ENCODE data around the gene CDS1. TPM values are rescaled to one million over a fixed set of nuclear protein-coding genes. Genes with fewer than 3 reads are reported as not detected.

CDS1 gene
- total and polyA plus RNA-seq, 2 of the 8 experiments (the other 6 are each of a cell fraction or from before 2014, with no cell fraction given) = 8.7 to 13.9 TPM

GRCh38 chr4:84691170-84691691, 108.3 kb downstream of the CDS1 start (continued):
- TF ChIP-seq CHD7 (IDR thresholded peaks at IDR 0.05; ENCODE audit: insufficient replicate concordance, low read length) (no peak), SUZ12 (IDR thresholded peaks at IDR 0.05; ENCODE audit: low read length) (no peak), TBP (IDR thresholded peaks at IDR 0.05; ENCODE audit: low read depth, low read length) (no peak), SP4 (IDR thresholded peaks at IDR 0.05; ENCODE audit: low read length) (no peak), MAFK (IDR thresholded peaks at IDR 0.05; ENCODE audit: low read depth, low read length) (no peak), EZH2 (IDR thresholded peaks at IDR 0.05; ENCODE audit: low read depth, low read length, severe bottlenecking) (no peak), RBBP5 (IDR thresholded peaks at IDR 0.05; ENCODE audit: borderline replicate concordance, low read depth, low read length) (no peak), BCL11A (IDR thresholded peaks at IDR 0.05; ENCODE audit: low read depth in 2 of 2, low read length in 2 of 2) (no peak), GTF2F1 (IDR thresholded peaks at IDR 0.05; ENCODE audit: borderline replicate concordance, low read depth, low read length) (no peak), POU5F1 (IDR thresholded peaks at IDR 0.05; ENCODE audit: low read depth, low read length) (no peak)

All from H1 (cell line).